Nephron (organoid): ENCODE measurements around the gene VN1R5.

Source experiments
- H3K27ac Mint-ChIP-seq, 3 experiments: 2 replicates each; pipeline ENCODE4 v1.8.0; 2020; ENCODE audit warnings: mixed read lengths in 3 of 3, mild to moderate bottlenecking in 2 of 3, moderate library complexity in 1 of 3
- H3K27me3 Mint-ChIP-seq: 2 replicates; pipeline ENCODE4 v1.8.0; 2021; ENCODE audit warnings: low read depth, mild to moderate bottlenecking, moderate library complexity, mixed read lengths
- H3K36me3 Mint-ChIP-seq: 2 replicates; pipeline ENCODE4 v1.8.0; 2020; ENCODE audit warnings: low read depth, mixed read lengths
- H3K4me1 Mint-ChIP-seq: 2 replicates; pipeline ENCODE4 v1.8.0; 2020; ENCODE audit warnings: mixed read lengths
- H3K4me3 Mint-ChIP-seq, 3 experiments: 2 replicates each; pipeline ENCODE4 v1.8.0; 2020; ENCODE audit warnings: mild to moderate bottlenecking in 3 of 3, mixed read lengths in 3 of 3, moderate library complexity in 2 of 3
- H3K9me3 Mint-ChIP-seq: 2 replicates; pipeline ENCODE4 v1.8.0; 2020; ENCODE audit warnings: mixed read lengths
- CTCF ChIP-seq, 3 experiments: fragments of 200-600 bp; sonication (generic); IDR thresholded peaks; one replicate each; pipeline ENCODE4 v1.5.0; 2021; ENCODE audit warnings: antibody characterized with exemption in 3 of 3; ENCODE audit not compliant: unreplicated experiment in 3 of 3

VN1R5 gene

DNA sequence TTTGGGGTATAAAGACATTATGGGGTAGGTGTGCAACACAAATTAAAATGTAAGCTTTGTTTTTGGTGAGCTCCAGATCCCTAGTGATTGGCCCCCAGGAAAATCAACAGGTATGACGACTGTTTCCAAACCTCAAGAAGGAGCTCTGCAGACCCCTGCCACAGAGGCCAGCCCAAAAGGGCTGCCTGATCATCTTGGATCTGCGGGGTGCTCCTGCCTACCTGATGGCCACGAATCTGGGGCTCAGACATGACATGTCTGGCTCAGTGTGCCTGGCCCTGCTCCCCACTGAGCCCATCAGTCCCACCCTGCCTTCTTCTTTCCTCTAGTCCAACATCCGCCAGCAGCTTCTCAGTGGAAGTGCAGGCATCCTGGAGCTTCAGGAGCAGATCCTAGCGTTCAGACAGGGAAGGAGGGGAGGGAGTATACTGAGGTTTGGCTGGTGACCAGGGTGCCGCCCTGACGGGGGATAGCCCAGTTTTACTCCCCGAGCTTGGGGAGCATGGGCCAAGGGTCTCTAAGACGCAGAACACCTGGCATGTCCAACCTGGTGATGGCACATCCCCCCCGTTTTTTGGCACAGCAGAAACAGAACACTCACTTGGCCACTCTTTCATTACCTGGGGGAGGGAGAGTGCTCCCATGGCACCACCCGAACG lies 44.0 kb downstream of the VN1R5 start:
- Mint-ChIP-seq H3K4me1 (no peaks in the 10 kb centered on the region), H3K27ac (no peak overlapping the region), H3K36me3 (peaks cover 62% of the 10 kb centered on the region), H3K27me3 (no peaks in the 10 kb centered on the region), H3K4me3 (no peak overlapping the region), H3K9me3 (no peaks in the 10 kb centered on the region)
- TF ChIP-seq CTCF (IDR thresholded peaks at IDR 0.05; ENCODE audit: unreplicated experiment in 3 of 3), result no peak

- Mint-ChIP-seq H3K27ac (no peak overlapping the region), H3K4me3 (no peak overlapping the region), H3K4me1 (no peaks in the 10 kb centered on the region), H3K36me3 (peaks cover 70% of the 10 kb centered on the region), H3K9me3 (no peaks in the 10 kb centered on the region), H3K27me3 (no peaks in the 10 kb centered on the region)
- TF ChIP-seq CTCF (IDR thresholded peaks at IDR 0.05; ENCODE audit: unreplicated experiment in 3 of 3), result no peak
Measured at GRCh38 chr1:247300491-247301175, 44.8 kb downstream of the VN1R5 start.

- no peak overlapping the region for H3K4me3 Mint-ChIP-seq
- no peak overlapping the region for H3K27ac Mint-ChIP-seq
- H3K4me1 Mint-ChIP-seq, result no peaks in the 10 kb centered on the region
- peaks cover 73% of the 10 kb centered on the region for H3K36me3 Mint-ChIP-seq
- no peaks in the 10 kb centered on the region for H3K27me3 Mint-ChIP-seq
- TF ChIP-seq CTCF (IDR thresholded peaks at IDR 0.05; ENCODE audit: unreplicated experiment in 3 of 3), result no peak
- H3K9me3 Mint-ChIP-seq, result no peaks in the 10 kb centered on the region
Measured at GRCh38 chr1:247301176-247301540, 45.3 kb downstream of the VN1R5 start.

DNA sequence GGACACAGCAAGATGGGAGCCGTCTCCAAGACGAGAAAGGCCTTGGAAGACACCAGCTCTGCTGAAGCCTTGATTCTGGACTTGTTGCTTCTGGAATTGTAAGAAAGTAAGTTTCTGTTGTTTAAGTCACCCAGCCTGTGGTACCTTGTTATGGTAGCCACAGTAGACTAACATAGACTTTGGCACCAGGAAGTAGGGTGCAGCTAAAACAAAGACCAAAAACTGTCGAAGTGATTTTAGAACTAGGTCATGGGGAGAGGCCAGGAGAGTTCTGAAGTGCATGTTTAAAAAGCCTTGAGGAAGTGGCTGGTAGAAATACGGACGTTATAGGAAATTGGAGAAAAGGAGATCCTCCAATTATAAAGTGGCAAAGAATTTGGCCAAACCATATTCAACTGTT lies 47.3 kb downstream of the VN1R5 start:
- TF ChIP-seq CTCF (IDR thresholded peaks at IDR 0.05; ENCODE audit: unreplicated experiment in 3 of 3), result no peak
- no peaks in the 10 kb centered on the region for H3K27me3 Mint-ChIP-seq
- H3K9me3 Mint-ChIP-seq, result no peaks in the 10 kb centered on the region
- no peak overlapping the region for H3K27ac Mint-ChIP-seq
- no peak overlapping the region for H3K4me3 Mint-ChIP-seq
- H3K4me1 Mint-ChIP-seq, result no peaks in the 10 kb centered on the region
- H3K36me3 Mint-ChIP-seq, result peaks cover 84% of the 10 kb centered on the region

DNA sequence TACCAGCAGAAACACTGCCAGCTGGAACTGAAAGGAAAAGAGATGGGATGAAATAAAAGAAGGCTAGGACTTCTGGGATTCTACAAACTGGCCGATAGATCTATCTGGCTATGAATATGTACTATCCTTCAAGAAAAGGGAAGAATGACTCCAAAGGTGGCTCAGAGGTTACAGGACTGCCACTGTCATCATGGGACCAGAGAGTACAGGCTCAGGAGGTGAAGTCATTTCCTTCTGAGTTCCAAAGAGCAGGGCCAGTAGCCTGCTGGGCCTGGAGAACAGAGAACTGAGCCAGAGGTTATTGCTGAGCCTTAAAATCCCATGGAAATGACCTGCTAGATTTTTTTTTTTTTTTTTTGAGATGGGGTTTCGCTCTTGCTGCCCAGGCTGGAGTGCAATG lies 48.2 kb downstream of the VN1R5 start:
- H3K4me3 Mint-ChIP-seq, result no peak overlapping the region
- peaks cover 87% of the 10 kb centered on the region for H3K36me3 Mint-ChIP-seq
- TF ChIP-seq CTCF (IDR thresholded peaks at IDR 0.05; ENCODE audit: unreplicated experiment in 3 of 3), result no peak
- no peaks in the 10 kb centered on the region for H3K4me1 Mint-ChIP-seq
- H3K27ac Mint-ChIP-seq, result no peak overlapping the region
- H3K9me3 Mint-ChIP-seq, result no peaks in the 10 kb centered on the region
- H3K27me3 Mint-ChIP-seq, result no peaks in the 10 kb centered on the region
